GM21515 (cell line): ENCODE results near the gene RAD52.

ENCODE experiments used
- ATAC-seq: cut with Tn5 transposase; IDR thresholded peaks from one replicate; pipeline ENCODE4 v1.9.1; 2021; ENCODE audit not compliant: unreplicated experiment

RAD52 gene

GRCh38 chr12:949453-950191 lies at the start of gene RAD52:
Gene RAD52, minus strand, starts transcription at chr12:949694. Its CDS starts 16,636 bp downstream, at chr12:933058.
- peak; percentile 81 for ATAC-seq

GRCh38 chr12:998020-998874 lies 48.8 kb upstream of the RAD52 start:
- ATAC-seq = peak; percentile 63

- no peak for ATAC-seq
Observed at GRCh38 chr12:997505-997904, 48.0 kb upstream of the RAD52 start.

DNA sequence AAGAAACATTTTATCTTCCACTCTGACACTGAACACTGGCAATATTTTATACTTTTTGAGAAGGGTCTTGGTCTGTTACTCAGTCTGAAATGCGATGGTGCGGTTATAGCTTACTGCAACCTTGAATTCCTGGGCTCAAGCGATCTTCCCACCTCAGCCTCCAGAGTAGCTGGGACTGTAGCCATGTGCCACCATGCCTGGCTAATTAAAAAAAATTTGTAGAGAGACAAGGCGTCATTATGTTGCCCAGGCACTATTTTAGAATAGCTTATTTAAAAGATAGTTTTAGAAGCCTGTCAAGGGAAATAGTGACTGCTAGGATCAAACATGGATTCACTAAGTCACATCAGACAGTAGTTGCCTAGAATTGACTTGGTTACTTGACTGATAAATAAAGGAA lies 47.4 kb upstream of the RAD52 start:
- ATAC-seq = no peak

- ATAC-seq = no peak
Observed at GRCh38 chr12:992647-993046, 43.2 kb upstream of the RAD52 start.

DNA sequence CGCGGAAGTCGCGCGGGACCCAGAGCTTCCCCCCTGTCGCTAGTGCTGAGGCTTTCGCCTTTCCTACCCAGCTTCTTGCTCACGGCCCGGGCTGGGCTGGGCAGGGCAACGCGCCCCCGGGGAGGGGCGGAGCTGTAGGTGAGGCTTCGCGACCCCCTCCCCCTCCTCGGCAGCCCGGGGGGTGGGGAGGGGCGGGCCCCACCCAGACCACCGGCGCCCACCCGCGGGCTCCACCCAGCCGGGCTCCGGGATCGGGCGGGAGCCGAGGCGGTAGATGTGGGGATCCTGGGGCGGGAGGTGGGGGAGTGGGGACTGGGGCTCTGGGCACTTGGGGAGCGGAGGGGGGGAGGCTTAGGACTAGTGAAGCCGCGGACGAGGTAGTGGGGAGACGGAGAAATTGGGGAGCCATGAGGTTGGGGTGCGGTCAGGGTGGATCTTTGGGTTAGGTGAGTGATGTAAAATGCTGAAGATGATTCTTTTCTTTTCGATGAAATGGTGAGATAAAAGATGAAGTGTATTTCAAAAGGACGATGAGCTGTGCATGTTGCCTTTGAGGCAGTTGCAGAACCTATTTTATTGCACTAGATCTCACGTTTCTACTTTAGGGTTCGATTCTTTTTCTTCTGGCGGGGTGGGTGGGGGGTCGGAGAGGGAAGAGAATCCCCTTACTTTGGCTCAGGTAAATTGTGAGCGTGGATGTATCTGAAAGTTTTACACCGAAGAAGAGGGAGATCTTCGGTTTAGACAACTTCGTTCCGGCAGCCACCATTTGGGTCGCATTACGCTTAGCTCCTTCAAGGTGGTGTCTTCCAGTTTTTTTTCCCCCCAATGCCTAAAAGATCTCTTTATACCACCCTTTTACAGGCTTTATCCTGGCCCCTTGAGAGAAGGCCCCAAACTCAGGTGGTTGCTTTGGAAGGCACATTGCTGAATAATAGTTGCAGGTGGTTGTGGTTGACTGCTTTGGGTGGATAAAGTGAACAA lies 42.1 kb upstream of the RAD52 start:
- ATAC-seq = peak; percentile 23

GRCh38 chr12:990661-991349 lies 41.3 kb upstream of the RAD52 start, which contains the start of gene ERC1:
Gene ERC1, plus strand, starts transcription at chr12:991223. Its CDS starts 36,681 bp downstream, at chr12:1027904.
- ATAC-seq = peak; percentile 83

- ATAC-seq = no peak
Observed at GRCh38 chr12:989751-990660, 40.5 kb upstream of the RAD52 start.

GRCh38 chr12:989051-989450 lies 39.6 kb upstream of the RAD52 start:
- ATAC-seq = no peak

- no peak for ATAC-seq
Observed at GRCh38 chr12:988646-989045, 39.2 kb upstream of the RAD52 start.

- ATAC-seq = no peak
Observed at GRCh38 chr12:981961-982360, 32.5 kb upstream of the RAD52 start.

- no peak for ATAC-seq
Observed at GRCh38 chr12:981176-981828, 31.8 kb upstream of the RAD52 start.

- ATAC-seq = no peak
Observed at GRCh38 chr12:979349-979748, 29.9 kb upstream of the RAD52 start.

- ATAC-seq = no peak
Observed at GRCh38 chr12:977156-977555, 27.7 kb upstream of the RAD52 start.

DNA sequence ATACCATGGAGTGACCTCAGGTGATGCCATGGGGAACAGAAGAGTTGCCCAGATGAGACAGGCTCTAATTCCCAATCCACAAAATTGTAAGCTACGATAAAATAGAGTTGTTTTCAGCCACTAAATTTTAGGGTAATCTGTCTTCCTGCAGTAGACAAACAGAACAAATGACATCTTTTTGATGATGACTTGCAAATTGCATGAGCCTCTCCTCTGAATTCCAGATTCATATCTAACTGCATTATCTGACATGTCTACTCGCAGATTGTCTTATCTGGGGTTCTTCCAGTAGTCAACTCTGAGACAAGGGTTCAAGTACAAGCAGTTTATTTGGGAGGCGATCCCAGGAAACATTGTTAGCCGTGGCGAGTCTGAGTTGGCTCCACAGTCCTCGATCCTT lies 27.1 kb upstream of the RAD52 start:
- ATAC-seq = no peak

GRCh38 chr12:974271-974862 lies 24.9 kb upstream of the RAD52 start:
- ATAC-seq = no peak

GRCh38 chr12:971991-972390 lies 22.5 kb upstream of the RAD52 start:
- no peak for ATAC-seq

DNA sequence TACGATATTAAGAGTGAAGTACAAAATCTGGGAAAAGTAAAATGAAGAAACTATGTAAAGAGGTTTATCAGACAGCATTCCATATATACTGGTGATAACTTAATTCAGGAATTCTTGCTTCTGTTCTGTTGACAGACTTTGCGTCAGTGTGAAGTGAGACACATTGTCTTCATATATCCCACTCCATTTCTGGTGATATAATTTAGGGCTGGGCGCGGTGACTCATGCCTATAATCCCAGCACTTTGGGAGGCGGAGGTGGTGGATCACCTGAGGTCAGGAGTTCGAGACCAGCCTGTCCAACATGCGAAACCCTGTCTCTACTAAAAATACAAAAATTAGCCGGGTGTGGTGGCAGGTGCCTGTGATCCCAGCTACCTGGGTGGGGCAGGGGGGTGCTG lies 20.3 kb upstream of the RAD52 start:
- no peak for ATAC-seq
